ENCODE results near the gene TPM2.

TPM2 gene

GRCh38 chr9:35674025-35674361, 15.7 kb downstream of the TPM2 start:
- DNase-seq, result no peak

GRCh38 chr9:35673132-35674024, 16.3 kb downstream of the TPM2 start, which contains the start of gene CA9:
Gene CA9, plus strand, starts transcription at chr9:35673928. Its CDS starts 32 bp downstream, at chr9:35673960.
- DNase-seq, result no peak

- DNase-seq, result no peak
These were observed 20.2 kb downstream of the TPM2 start for GRCh38 chr9:35669331-35670145.

- no peak for DNase-seq
These were observed 21.8 kb downstream of the TPM2 start for GRCh38 chr9:35667939-35668338.

GRCh38 chr9:35666549-35666948, 23.2 kb downstream of the TPM2 start:
- DNase-seq, result no peak

GRCh38 chr9:35666045-35666444, 23.7 kb downstream of the TPM2 start:
- no peak for DNase-seq

- DNase-seq, result no peak
These were observed 24.3 kb downstream of the TPM2 start for GRCh38 chr9:35665471-35665818.

GRCh38 chr9:35664531-35665470, 24.9 kb downstream of the TPM2 start, which contains the start of gene ARHGEF39:
Gene ARHGEF39, minus strand, starts transcription at chr9:35665195. Its CDS starts 26 bp downstream, at chr9:35665169.
- DNase-seq, result peak; percentile 88

GRCh38 chr9:35662437-35662836, 27.3 kb downstream of the TPM2 start:
- no peak for DNase-seq

GRCh38 chr9:35661756-35662350, 27.9 kb downstream of the TPM2 start:
- DNase-seq, result no peak

- no peak for DNase-seq
These were observed 28.7 kb downstream of the TPM2 start for GRCh38 chr9:35660966-35661415.

GRCh38 chr9:35659340-35659739, 30.4 kb downstream of the TPM2 start:
- peak; percentile 15 for DNase-seq

GRCh38 chr9:35658968-35659220, 30.8 kb downstream of the TPM2 start:
- DNase-seq, result no peak

- peak; percentile 83 for DNase-seq
These were observed 31.4 kb downstream of the TPM2 start, which contains the start of gene CCDC107 for GRCh38 chr9:35658137-35658967. Gene CCDC107, plus strand, starts transcription at chr9:35658292. Its CDS starts 88 bp downstream, at chr9:35658380.

GRCh38 chr9:35657546-35658136, 32.1 kb downstream of the TPM2 start, which contains the start of gene RMRP:
Gene RMRP, minus strand, starts transcription at chr9:35658019.
- DNase-seq, result peak; percentile 99

GRCh38 chr9:35656831-35657545, 32.7 kb downstream of the TPM2 start:
- no peak for DNase-seq

- DNase-seq, result no peak
These were observed 33.4 kb downstream of the TPM2 start for GRCh38 chr9:35656348-35656747.

GRCh38 chr9:35653611-35654010, 36.1 kb downstream of the TPM2 start:
- no peak for DNase-seq

- no peak for DNase-seq
These were observed 36.9 kb downstream of the TPM2 start for GRCh38 chr9:35652829-35653209.
